ENCODE results near the gene JPT2. TPM values are rescaled to one million over a fixed set of nuclear protein-coding genes. Genes with fewer than 3 reads are reported as not detected.

JPT2 gene
- total RNA-seq, 1 experiment from 2014 or later: 244 TPM

DNA sequence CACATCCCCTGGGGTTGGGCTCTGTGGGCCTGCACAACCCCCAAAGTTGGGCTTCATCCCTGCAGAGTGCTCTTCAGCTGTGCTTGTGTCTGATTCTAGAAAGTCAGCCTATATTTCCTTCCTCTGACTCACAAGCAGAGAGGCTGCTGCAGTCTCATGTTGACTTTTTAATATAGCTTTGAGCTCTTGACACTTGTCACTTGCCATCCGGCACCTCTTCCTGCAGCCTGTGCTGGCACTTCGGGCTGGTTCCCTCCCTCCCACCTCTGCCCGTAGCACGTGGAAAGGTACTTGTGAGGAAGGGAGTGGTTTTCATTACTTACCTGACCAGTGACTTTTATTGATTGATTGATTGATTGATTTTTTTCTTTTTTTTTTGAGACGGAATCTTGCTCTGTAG lies 19.0 kb upstream of the JPT2 start:
- ChIA-PET CTCF (no interaction called here), POLR2A (ENCODE audit: unreplicated experiment) (no interaction called here)
- Histone ChIP-seq H2AFZ (no peak overlapping the region), H3K4me3 (no peak overlapping the region), H3K27me3 (ENCODE audit: insufficient read depth, low read depth) (no peaks in the 10 kb centered on the region), H3K79me2 (ENCODE audit: low read depth) (no peaks in the 10 kb centered on the region), H4K20me1 (ENCODE audit: insufficient read depth) (no peaks in the 10 kb centered on the region), H3K4me1 (replicated peaks; ENCODE audit: insufficient read depth) (no peaks in the 10 kb centered on the region), H3K36me3 (ENCODE audit: low read depth) (peaks cover 14% of the 10 kb centered on the region; the same call in 1 of the 2 replicates), H3F3A (ENCODE audit: insufficient read depth, low read depth) (no peaks in the 10 kb centered on the region), H3K9me3 (ENCODE audit: insufficient read depth, low read depth) (no peaks in the 10 kb centered on the region), H3K4me2 (no peak overlapping the region), H3K9me2 (ENCODE audit: insufficient read depth) (no peaks in the 10 kb centered on the region), H3K27ac (no peak overlapping the region)
- TF ChIP-seq, protein P1, sequence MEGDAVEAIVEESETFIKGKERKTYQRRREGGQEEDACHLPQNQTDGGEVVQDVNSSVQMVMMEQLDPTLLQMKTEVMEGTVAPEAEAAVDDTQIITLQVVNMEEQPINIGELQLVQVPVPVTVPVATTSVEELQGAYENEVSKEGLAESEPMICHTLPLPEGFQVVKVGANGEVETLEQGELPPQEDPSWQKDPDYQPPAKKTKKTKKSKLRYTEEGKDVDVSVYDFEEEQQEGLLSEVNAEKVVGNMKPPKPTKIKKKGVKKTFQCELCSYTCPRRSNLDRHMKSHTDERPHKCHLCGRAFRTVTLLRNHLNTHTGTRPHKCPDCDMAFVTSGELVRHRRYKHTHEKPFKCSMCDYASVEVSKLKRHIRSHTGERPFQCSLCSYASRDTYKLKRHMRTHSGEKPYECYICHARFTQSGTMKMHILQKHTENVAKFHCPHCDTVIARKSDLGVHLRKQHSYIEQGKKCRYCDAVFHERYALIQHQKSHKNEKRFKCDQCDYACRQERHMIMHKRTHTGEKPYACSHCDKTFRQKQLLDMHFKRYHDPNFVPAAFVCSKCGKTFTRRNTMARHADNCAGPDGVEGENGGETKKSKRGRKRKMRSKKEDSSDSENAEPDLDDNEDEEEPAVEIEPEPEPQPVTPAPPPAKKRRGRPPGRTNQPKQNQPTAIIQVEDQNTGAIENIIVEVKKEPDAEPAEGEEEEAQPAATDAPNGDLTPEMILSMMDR (conservative IDR thresholded peaks at IDR 0.05): no peak
- no peak for TF ChIP-seq EZH2 (IDR thresholded peaks at IDR 0.05; ENCODE audit: low read depth)
- no TSS peak for BruUV-seq (replicated peaks)
- no peak for DNase-seq
- intact Hi-C loops (cut with micrococcal nuclease; ENCODE audit: unreplicated experiment): no loop called here

- Histone ChIP-seq H2AFZ (no peak overlapping the region), H3K36me3 (ENCODE audit: low read depth) (peaks cover 22% of the 10 kb centered on the region; the same call in 1 of the 2 replicates), H3K27ac (no peak overlapping the region), H3K4me2 (no peak overlapping the region), H3K4me3 (no peak overlapping the region), H3K79me2 (ENCODE audit: low read depth) (no peaks in the 10 kb centered on the region), H3K4me1 (replicated peaks; ENCODE audit: insufficient read depth) (no peaks in the 10 kb centered on the region), H4K20me1 (ENCODE audit: insufficient read depth) (no peaks in the 10 kb centered on the region), H3K9me2 (ENCODE audit: insufficient read depth) (no peaks in the 10 kb centered on the region), H3K9me3 (ENCODE audit: insufficient read depth, low read depth) (no peaks in the 10 kb centered on the region), H3F3A (ENCODE audit: insufficient read depth, low read depth) (no peaks in the 10 kb centered on the region), H3K27me3 (ENCODE audit: insufficient read depth, low read depth) (no peaks in the 10 kb centered on the region)
- TF ChIP-seq EZH2 (IDR thresholded peaks at IDR 0.05; ENCODE audit: low read depth): no peak
- ChIA-PET POLR2A (ENCODE audit: unreplicated experiment) (no interaction called here), CTCF (no interaction called here)
- intact Hi-C loops (cut with micrococcal nuclease; ENCODE audit: unreplicated experiment): no loop called here
- DNase-seq: no peak
- BruUV-seq (replicated peaks): no TSS peak
Measured at GRCh38 chr16:1661826-1662225, 16.3 kb upstream of the JPT2 start.

- no peaks in the 10 kb centered on the region for H3K4me1 ChIP-seq (replicated peaks; ENCODE audit: insufficient read depth)
- H2AFZ ChIP-seq: no peak overlapping the region
- no peaks in the 10 kb centered on the region for H4K20me1 ChIP-seq (ENCODE audit: insufficient read depth)
- H3K9me3 ChIP-seq (ENCODE audit: insufficient read depth, low read depth): no peaks in the 10 kb centered on the region
- H3K79me2 ChIP-seq (ENCODE audit: low read depth): no peaks in the 10 kb centered on the region
- POLR2A ChIA-PET (ENCODE audit: unreplicated experiment): no interaction called here
- no TSS peak for BruUV-seq (replicated peaks)
- H3K9me2 ChIP-seq (ENCODE audit: insufficient read depth): no peaks in the 10 kb centered on the region
- intact Hi-C loops (cut with micrococcal nuclease; ENCODE audit: unreplicated experiment): no loop called here
- no peak overlapping the region for H3K27ac ChIP-seq
- peaks cover 22% of the 10 kb centered on the region; the same call in 1 of the 2 replicates for H3K36me3 ChIP-seq (ENCODE audit: low read depth)
- no peak overlapping the region for H3K4me2 ChIP-seq
- H3K4me3 ChIP-seq: no peak overlapping the region
- no peaks in the 10 kb centered on the region for H3K27me3 ChIP-seq (ENCODE audit: insufficient read depth, low read depth)
- CTCF ChIA-PET: no interaction called here
- DNase-seq: no peak
- TF ChIP-seq EZH2 (IDR thresholded peaks at IDR 0.05; ENCODE audit: low read depth): no peak
- TF ChIP-seq, protein P1 (conservative IDR thresholded peaks at IDR 0.05): no peak
- H3F3A ChIP-seq (ENCODE audit: insufficient read depth, low read depth): no peaks in the 10 kb centered on the region
Measured at GRCh38 chr16:1662543-1662942, 15.5 kb upstream of the JPT2 start.

DNA sequence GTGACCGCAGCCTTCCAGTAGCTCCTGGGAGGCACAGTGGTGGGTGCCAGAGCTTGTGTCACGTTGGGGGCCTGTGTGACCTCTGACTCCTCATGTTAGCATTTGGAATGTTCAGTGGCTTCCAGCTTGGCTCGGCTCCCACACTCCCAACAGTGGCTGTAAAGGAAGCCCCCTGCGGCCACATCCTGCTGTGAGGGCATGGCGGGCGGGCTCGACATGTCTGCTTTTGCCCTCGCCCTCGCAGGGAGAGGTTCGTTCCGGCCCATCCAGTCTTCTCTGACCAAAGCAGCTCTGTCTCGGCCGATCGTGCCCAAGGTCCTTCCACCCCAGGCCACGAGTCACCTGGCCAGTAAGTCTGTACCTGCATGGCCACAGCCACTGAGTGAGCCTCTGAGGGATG lies 12.2 kb upstream of the JPT2 start:
- Histone ChIP-seq H3F3A (ENCODE audit: insufficient read depth, low read depth) (no peaks in the 10 kb centered on the region), H2AFZ (no peak overlapping the region), H3K9me2 (ENCODE audit: insufficient read depth) (no peaks in the 10 kb centered on the region), H3K9me3 (ENCODE audit: insufficient read depth, low read depth) (no peaks in the 10 kb centered on the region), H3K36me3 (ENCODE audit: low read depth) (peaks cover 22% of the 10 kb centered on the region; the same call in 1 of the 2 replicates), H3K4me3 (no peak overlapping the region), H4K20me1 (ENCODE audit: insufficient read depth) (no peaks in the 10 kb centered on the region), H3K4me1 (replicated peaks; ENCODE audit: insufficient read depth) (no peaks in the 10 kb centered on the region), H3K27me3 (ENCODE audit: insufficient read depth, low read depth) (no peaks in the 10 kb centered on the region), H3K79me2 (ENCODE audit: low read depth) (no peaks in the 10 kb centered on the region), H3K27ac (no peak overlapping the region), H3K4me2 (no peak overlapping the region)
- intact Hi-C loops (cut with micrococcal nuclease; ENCODE audit: unreplicated experiment): no loop called here
- CTCF ChIA-PET: interaction anchor here (0.6 kb wide), 1 partner anchor 70 kb away, joined by 3 read pairs; no protein-coding TSS in a partner anchor
- BruUV-seq (replicated peaks): no TSS peak
- TF ChIP-seq, protein P1 (conservative IDR thresholded peaks at IDR 0.05): no peak
- TF ChIP-seq EZH2 (IDR thresholded peaks at IDR 0.05; ENCODE audit: low read depth): no peak
- DNase-seq: no peak
- POLR2A ChIA-PET (ENCODE audit: unreplicated experiment): no interaction called here
